ENCODE measurements around the gene CDADC1.

CDADC1 gene

GRCh38 chr13:49342454-49342853, 94.7 kb downstream of the CDADC1 start:
- H3K4me2 ChIP-seq (ENCODE audit: low read length): no peak overlapping the region
- H3K9me2 ChIP-seq (replicated peaks; ENCODE audit: control insufficient read depth, low read length): no peaks in the 10 kb centered on the region
- no peaks in the 10 kb centered on the region for H3K36me3 ChIP-seq (ENCODE audit: control insufficient read depth, low read length)
- H3K4me3 ChIP-seq (ENCODE audit: low read length): no peak overlapping the region
- H3K79me2 ChIP-seq (ENCODE audit: control insufficient read depth, low read length): no peaks in the 10 kb centered on the region
- H3K9me3 ChIP-seq (ENCODE audit: control insufficient read depth, insufficient read depth, low read length): no peaks in the 10 kb centered on the region
- no peak for TF ChIP-seq CTCF (IDR thresholded peaks at IDR 0.05; ENCODE audit: low read depth, low read length, poor library complexity, severe bottlenecking)
- TF ChIP-seq EZH2phosphoT487 (IDR thresholded peaks at IDR 0.05; ENCODE audit: borderline replicate concordance, low read length): no peak
- no peaks in the 10 kb centered on the region for H3K27me3 ChIP-seq (ENCODE audit: control insufficient read depth, low read length)
- no peaks in the 10 kb centered on the region for H3K4me1 ChIP-seq (ENCODE audit: control insufficient read depth, low read length)
- no peaks in the 10 kb centered on the region for H3F3A ChIP-seq (ENCODE audit: control insufficient read depth, insufficient read depth)
- no peak overlapping the region for H3K27ac ChIP-seq (ENCODE audit: low read depth, low read length)
- no peaks in the 10 kb centered on the region for H4K20me1 ChIP-seq (ENCODE audit: control insufficient read depth, insufficient read depth, low read depth, low read length)

All from DOHH2 (cell line).